ENCODE measurements around the gene FAM20A.

FAM20A gene

GRCh38 chr17:68599552-68600066 is 1.6 kb downstream of the FAM20A start:
- Histone ChIP-seq H3K79me2 (ENCODE audit: insufficient read depth, low read length) (no peaks in the 10 kb centered on the region), H4K20me1 (ENCODE audit: insufficient read depth, low read length) (no peaks in the 10 kb centered on the region), H3K4me2 (ENCODE audit: low read length) (no peak overlapping the region), H3K4me1 (ENCODE audit: insufficient read depth, low read length, severe bottlenecking) (no peaks in the 10 kb centered on the region), H2AFZ (ENCODE audit: low read length) (no peak overlapping the region), H3K27ac (ENCODE audit: low read depth, low read length, poor library complexity, severe bottlenecking) (no peak overlapping the region), H3K27me3 (ENCODE audit: insufficient read depth, low read length) (no peaks in the 10 kb centered on the region), H3K4me3 (ENCODE audit: low read depth, low read length, poor library complexity, severe bottlenecking) (no peak overlapping the region), H3K9me3 (ENCODE audit: low read length) (no peaks in the 10 kb centered on the region), H3K9me2 (ENCODE audit: low read depth, low read length) (no peaks in the 10 kb centered on the region), H3F3A (ENCODE audit: insufficient read depth, low read length) (no peaks in the 10 kb centered on the region), H3K9ac (ENCODE audit: low read length) (no peak overlapping the region), H3K36me3 (ENCODE audit: insufficient read depth, low read length) (no peaks in the 10 kb centered on the region)
- TF ChIP-seq CTCF (IDR thresholded peaks at IDR 0.05; ENCODE audit: low read length) (no peak), EZH2 (IDR thresholded peaks at IDR 0.05; ENCODE audit: borderline replicate concordance, low read length) (no peak)

GRCh38 chr17:68599091-68599490 is 2.1 kb downstream of the FAM20A start:
- no peaks in the 10 kb centered on the region for H4K20me1 ChIP-seq (ENCODE audit: insufficient read depth, low read length)
- H3K79me2 ChIP-seq (ENCODE audit: insufficient read depth, low read length): no peaks in the 10 kb centered on the region
- H3K27ac ChIP-seq (ENCODE audit: low read depth, low read length, poor library complexity, severe bottlenecking): no peak overlapping the region
- TF ChIP-seq EZH2 (IDR thresholded peaks at IDR 0.05; ENCODE audit: borderline replicate concordance, low read length) (no peak), CTCF (IDR thresholded peaks at IDR 0.05; ENCODE audit: low read length) (no peak)
- H3K27me3 ChIP-seq (ENCODE audit: insufficient read depth, low read length): no peaks in the 10 kb centered on the region
- H3K4me1 ChIP-seq (ENCODE audit: insufficient read depth, low read length, severe bottlenecking): no peaks in the 10 kb centered on the region
- no peaks in the 10 kb centered on the region for H3F3A ChIP-seq (ENCODE audit: insufficient read depth, low read length)
- H3K4me2 ChIP-seq (ENCODE audit: low read length): no peak overlapping the region
- H3K9me2 ChIP-seq (ENCODE audit: low read depth, low read length): no peaks in the 10 kb centered on the region
- H3K36me3 ChIP-seq (ENCODE audit: insufficient read depth, low read length): no peaks in the 10 kb centered on the region
- no peak overlapping the region for H3K9ac ChIP-seq (ENCODE audit: low read length)
- H2AFZ ChIP-seq (ENCODE audit: low read length): no peak overlapping the region
- no peaks in the 10 kb centered on the region for H3K9me3 ChIP-seq (ENCODE audit: low read length)
- no peak overlapping the region for H3K4me3 ChIP-seq (ENCODE audit: low read depth, low read length, poor library complexity, severe bottlenecking)

- Histone ChIP-seq H3K79me2 (ENCODE audit: insufficient read depth, low read length) (no peaks in the 10 kb centered on the region), H3F3A (ENCODE audit: insufficient read depth, low read length) (no peaks in the 10 kb centered on the region), H3K9me3 (ENCODE audit: low read length) (no peaks in the 10 kb centered on the region), H4K20me1 (ENCODE audit: insufficient read depth, low read length) (no peaks in the 10 kb centered on the region), H3K36me3 (ENCODE audit: insufficient read depth, low read length) (no peaks in the 10 kb centered on the region), H2AFZ (ENCODE audit: low read length) (no peak overlapping the region), H3K4me2 (ENCODE audit: low read length) (no peak overlapping the region), H3K4me3 (ENCODE audit: low read depth, low read length, poor library complexity, severe bottlenecking) (no peak overlapping the region), H3K4me1 (ENCODE audit: insufficient read depth, low read length, severe bottlenecking) (no peaks in the 10 kb centered on the region), H3K27me3 (ENCODE audit: insufficient read depth, low read length) (no peaks in the 10 kb centered on the region), H3K27ac (ENCODE audit: low read depth, low read length, poor library complexity, severe bottlenecking) (no peak overlapping the region), H3K9ac (ENCODE audit: low read length) (no peak overlapping the region), H3K9me2 (ENCODE audit: low read depth, low read length) (no peaks in the 10 kb centered on the region)
- TF ChIP-seq EZH2 (IDR thresholded peaks at IDR 0.05; ENCODE audit: borderline replicate concordance, low read length): no peak
Observed at GRCh38 chr17:68598545-68598961, 2.6 kb downstream of the FAM20A start.

- Histone ChIP-seq H2AFZ (ENCODE audit: low read length) (no peak overlapping the region), H3K27me3 (ENCODE audit: insufficient read depth, low read length) (no peaks in the 10 kb centered on the region), H3K27ac (ENCODE audit: low read depth, low read length, poor library complexity, severe bottlenecking) (no peak overlapping the region), H3K9me3 (ENCODE audit: low read length) (no peaks in the 10 kb centered on the region), H3K36me3 (ENCODE audit: insufficient read depth, low read length) (no peaks in the 10 kb centered on the region), H3K9ac (ENCODE audit: low read length) (no peak overlapping the region), H3K4me2 (ENCODE audit: low read length) (no peak overlapping the region), H3K79me2 (ENCODE audit: insufficient read depth, low read length) (no peaks in the 10 kb centered on the region), H4K20me1 (ENCODE audit: insufficient read depth, low read length) (no peaks in the 10 kb centered on the region), H3K4me3 (ENCODE audit: low read depth, low read length, poor library complexity, severe bottlenecking) (no peak overlapping the region), H3F3A (ENCODE audit: insufficient read depth, low read length) (no peaks in the 10 kb centered on the region), H3K4me1 (ENCODE audit: insufficient read depth, low read length, severe bottlenecking) (no peaks in the 10 kb centered on the region), H3K9me2 (ENCODE audit: low read depth, low read length) (no peaks in the 10 kb centered on the region)
- TF ChIP-seq CTCF (IDR thresholded peaks at IDR 0.05; ENCODE audit: low read length) (no peak), EZH2 (IDR thresholded peaks at IDR 0.05; ENCODE audit: borderline replicate concordance, low read length) (no peak)
Observed at GRCh38 chr17:68598074-68598473, 3.1 kb downstream of the FAM20A start.

All from OCI-LY1 (cell line).